Measurements from ENCODE around the gene CES4A.
"Not testable (repeated sequence)": the region's sequence is repeated elsewhere in the genome, so short reads cannot be mapped to it uniquely, and the experiment has no call there.

The CES4A gene

DNA sequence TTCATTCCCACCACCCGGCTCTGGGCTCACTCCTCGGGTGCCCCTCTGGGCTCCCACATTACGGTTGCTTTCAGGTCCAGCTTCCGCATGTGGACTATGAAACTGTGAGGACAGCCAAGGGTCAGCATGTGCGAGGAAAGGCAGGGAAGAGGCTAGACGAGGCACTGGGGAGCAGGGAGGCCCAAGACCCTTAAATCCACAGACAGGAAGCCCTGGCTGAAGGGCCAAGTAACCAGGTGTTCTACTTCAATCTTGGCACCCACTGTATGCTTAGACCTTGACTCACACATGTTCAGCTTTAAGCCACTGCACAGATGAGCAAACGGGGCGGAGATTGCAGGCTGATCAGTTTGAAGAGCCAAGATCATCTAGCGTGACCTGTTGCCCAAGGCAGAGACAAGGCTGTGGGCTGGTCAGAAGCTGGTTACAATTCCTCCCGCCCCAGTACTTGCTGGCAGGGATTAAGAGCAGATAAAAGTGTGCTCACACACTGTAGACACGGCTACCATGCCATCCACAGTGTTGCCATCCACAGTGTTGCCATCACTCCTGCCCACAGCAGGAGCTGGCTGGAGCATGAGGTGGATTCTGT, at the start of gene CES4A:
TSS of gene CES4A (plus strand) at position 393 of the 592 bp plus-strand sequence. CDS start at position 577, 184 bp downstream.
- no peak for DNase-seq

DNA sequence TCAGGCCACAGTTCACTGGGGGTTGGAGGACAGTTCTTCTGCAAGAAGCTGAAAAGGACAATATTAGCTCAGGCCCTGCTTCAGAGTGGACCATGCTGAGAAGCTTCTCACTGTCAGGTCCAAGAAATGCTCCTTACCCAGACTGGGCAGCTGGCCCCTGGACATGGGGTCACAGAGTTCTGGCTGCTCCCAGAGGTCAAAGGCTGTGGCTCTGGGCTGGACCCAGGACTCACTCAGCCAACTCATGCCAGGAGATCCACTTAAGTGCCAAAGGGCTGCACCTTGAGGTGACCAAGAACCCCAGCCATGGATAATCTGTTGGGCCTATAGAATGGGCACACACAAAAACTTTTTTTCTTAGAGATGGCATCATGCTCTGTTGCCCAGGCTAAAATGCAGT, 49.0 kb upstream of the CES4A start:
- DNase-seq, result no peak

DNA sequence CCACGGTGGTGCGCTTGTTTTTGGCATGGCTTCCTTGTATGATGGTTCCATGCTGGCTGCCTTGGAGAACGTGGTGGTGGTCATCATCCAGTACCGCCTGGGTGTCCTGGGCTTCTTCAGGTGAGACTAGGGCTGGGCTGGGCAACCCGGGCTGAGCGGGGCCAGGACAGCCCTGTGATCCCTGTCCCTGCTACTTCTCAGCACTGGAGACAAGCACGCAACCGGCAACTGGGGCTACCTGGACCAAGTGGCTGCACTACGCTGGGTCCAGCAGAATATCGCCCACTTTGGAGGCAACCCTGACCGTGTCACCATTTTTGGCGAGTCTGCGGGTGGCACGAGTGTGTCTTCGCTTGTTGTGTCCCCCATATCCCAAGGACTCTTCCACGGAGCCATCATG, 48.2 kb upstream of the CES4A start:
- no peak for DNase-seq

DNA sequence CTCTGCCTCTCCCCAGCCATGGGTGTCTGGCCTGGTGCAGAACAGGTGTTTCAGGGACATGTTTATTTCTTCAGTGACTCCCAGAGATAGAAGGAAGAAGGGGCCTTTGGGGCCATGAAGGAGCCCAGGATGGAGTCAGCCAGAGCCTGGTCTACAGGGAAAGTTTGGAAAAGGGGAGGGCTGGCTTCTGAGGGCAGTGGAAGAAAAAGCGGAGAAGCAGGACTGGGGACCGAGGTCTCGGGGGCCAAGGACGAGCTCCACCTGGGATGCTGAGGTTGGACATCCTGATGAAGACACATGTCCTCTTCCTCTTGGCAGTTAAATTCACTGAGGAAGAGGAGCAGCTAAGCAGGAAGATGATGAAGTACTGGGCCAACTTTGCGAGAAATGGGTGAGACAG, 45.4 kb upstream of the CES4A start:
- no peak for DNase-seq

DNA sequence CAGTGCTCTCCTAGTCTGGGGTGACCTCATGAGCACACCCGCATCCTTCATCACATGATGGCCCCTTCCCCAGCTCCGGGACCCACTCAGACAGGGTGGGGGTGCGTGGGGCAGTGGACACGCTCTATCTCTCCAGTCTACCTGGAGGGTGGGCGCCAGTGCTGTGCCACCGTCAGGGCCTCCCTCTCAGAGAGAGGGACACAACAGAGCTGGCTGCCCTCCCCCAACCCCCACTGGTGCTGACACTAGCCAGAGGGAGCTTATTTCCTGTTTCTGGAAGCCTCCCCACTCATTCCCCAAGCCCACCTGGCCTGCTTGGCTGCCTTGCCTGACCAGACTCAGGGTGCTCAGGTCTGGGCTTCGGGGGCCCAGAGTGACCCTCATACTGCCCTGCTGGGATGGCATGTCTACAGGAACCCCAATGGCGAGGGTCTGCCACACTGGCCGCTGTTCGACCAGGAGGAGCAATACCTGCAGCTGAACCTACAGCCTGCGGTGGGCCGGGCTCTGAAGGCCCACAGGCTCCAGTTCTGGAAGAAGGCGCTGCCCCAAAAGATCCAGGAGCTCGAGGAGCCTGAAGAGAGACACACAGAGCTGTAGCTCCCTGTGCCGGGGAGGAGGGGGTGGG, 44.8 kb upstream of the CES4A start:
- no peak for DNase-seq

DNA sequence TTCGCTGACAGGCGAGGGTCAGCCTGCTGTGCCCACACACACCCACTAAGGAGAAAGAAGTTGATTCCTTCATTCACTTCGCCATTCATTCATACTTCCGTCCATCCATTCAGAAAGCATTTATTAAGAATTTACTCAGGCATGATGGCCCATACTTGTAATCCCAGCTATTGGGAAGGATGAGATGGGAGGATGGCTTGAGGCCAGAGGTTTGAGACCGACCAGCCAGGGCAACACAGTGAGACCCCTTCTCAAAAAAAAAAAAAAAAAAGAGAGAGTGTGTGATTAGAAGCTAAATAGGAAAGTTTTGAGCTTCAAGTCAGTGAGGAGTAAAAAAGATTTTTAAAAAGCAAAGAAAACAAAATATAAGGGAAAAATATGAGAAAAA, 44.3 kb upstream of the CES4A start:
- no peak for DNase-seq

DNA sequence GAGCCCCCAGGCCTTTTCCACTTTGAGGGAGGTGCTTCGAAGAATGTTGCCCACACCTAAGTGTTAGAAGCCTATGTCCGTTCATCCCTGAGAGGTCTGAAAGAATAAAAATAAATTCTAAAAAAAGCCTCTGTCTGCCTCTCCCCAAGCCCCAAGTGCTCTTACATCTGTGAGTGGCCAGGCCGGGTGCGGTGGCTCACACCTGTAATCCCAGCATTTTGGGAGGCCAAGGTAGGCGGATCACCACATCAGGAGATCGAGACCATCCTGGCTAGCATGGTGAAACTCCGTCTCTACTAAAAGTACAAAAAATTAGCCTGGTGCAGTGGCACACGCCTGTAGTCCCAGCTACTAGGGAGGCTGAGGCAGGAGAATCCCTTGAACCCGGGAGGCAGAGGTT, 43.4 kb upstream of the CES4A start:
- DNase-seq, result not testable (repeated sequence)

DNA sequence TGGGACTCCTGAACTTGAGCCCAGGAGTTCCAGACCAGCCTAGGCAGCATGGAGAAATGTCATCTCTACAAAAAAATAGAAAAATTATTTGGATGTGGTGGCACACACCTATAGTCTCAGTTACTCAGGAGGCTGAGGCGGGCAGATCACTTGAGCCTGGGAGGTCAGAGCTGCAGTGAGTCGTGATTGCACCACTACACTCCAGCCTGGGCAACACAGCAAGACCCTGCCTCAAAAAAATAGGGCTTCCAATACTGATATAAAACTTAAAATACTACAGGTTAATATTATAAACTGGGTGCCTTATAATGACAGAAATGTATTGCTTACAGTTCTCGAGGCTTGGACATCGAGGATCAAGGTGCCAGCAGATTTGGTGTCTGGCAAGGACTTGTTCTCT, 42.5 kb upstream of the CES4A start:
- DNase-seq, result no peak

DNA sequence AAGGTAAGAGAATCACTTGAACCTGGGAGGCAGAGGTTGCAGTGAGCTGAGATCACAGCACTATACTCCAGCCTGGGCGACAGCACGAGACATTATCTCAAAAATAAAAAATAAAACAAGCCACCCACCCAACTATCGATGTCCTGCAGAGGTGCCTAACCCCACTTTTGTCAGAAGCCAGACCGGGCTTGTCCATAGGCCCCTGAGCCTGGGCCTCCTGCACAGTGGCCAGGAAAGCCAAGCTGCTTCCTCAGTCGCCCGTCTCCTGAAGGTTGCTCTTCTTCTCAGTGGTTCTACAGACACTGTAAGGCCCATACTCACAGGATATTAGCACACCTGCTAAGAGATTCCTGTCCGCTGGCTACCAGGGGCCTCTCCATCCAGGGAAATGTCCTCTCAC, 41.8 kb upstream of the CES4A start:
- DNase-seq, result no peak

DNA sequence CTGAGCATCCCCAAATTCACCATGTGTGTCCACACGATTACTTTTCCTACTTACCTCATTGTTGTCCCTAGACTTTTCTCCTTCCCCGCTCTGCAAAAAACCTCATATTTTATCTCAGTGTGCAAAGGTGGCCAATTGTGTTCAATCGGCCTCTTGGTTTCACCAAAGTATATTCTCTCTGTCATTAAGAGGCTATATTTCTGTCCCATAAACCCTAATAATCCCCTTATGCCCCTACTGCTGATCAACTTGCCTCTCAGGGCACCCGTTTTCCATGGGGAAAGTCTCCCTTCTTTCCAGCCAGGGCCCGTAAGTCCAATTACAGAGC, 41.5 kb upstream of the CES4A start:
- DNase-seq, result no peak

DNA sequence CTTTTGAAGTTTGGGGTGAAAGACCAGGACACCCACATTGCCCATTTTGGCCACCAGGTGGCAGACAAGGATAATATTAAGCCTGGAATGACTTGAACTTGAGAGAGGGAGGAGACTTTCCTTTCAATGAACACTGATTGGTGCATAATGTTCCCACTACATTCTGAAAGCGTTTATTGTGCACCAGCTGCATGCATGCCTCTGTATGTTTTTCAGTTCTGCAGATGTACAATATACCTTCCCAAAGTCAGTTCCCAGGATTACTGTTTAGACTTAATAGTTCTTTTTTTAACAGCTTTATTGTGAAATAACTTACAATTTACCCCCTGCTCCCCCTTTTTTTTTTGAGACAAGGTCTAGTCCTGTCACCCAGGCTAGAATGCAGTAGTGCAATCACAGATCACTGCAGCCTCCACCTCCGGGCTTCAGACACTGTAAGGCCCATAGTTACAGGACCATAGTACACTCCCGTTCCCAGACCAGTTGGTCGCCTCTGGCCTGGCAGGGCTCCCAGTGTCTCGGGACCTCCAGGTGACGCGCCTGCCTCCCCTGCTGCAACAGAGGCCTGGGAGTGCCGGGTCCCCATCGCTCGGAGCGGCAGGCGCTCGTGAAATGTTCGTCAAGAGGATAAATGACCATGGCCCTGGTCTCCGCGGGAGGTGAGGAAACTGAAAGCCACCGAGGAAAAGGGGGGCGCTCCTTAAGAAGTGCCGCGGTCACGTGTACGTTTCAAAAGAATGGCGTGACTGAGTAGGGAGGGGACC, 40.9 kb upstream of the CES4A start:
- DNase-seq, result peak; percentile 33

DNA sequence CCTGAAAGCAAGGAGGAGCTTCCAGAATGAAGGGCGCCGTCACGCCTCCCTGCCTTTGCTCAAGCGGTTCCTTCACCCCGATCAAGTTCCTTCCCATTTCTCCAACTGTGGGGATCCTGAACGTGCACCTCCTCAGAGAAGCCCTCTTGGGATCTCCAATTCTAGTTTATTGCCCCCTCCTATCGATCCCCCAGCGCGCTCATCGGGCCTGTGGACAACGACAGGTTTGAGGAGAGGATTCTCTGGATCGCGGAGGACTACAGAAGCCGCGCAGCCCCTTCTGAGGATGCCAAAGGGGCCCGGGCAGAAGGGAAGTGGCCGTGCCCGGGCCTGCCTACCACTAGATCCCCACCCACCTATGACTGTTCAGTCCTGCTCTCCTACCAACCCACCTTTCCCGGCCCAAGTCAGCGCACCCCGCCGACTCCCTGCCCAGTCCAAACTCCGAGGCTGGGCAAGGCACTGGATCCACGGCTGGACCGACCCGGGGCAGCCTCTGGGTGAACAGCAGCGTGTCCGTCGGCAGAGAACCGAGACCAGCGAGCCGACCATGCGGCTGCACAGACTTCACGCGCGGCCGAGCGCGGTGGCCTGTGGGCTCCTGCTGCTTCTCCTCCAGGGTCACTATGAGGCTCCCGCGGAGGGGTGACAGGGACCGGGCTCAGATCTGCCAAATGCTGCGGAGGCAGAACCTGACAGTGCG, 40.1 kb upstream of the CES4A start:
- DNase-seq, result no peak

DNA sequence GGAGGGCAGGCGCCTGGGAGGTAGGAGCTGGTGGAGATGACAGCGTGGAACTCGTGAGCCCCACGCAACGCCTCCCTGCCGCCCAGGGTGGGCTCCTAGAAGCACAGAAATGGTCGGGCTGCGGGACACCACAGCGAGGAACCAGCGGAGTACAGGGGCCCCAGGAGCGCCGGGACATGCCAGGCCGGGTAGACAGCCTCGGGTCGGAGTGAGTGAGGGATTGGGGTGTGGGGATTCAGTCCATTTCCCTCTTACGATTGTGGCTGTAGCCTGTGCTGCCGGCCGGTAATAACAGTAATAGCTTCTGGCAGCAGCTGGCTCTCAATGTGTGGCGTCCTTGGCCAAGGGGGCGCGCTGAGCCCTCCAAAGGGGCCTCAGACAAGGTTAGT, 39.6 kb upstream of the CES4A start:
- no peak for DNase-seq

DNA sequence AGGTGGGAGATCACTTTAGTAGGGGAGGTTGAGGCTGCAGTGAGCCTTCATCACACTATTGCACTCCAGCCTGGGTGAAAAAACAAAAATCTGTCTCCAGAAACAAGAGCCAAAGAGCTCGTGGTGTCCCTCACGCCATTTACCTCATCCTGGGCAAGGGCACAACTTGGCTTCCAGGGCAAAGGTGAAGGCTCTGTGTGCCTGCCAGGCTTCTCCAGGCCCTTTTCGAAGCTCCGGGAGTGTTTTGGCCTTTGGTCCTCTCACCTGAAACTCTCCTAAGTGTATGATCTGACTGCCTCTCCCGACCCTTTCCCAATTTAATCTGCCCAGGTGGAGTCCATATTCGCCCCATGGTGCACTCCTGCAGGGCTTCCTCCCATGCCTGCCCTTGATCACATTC, 38.9 kb upstream of the CES4A start:
- DNase-seq, result no peak

DNA sequence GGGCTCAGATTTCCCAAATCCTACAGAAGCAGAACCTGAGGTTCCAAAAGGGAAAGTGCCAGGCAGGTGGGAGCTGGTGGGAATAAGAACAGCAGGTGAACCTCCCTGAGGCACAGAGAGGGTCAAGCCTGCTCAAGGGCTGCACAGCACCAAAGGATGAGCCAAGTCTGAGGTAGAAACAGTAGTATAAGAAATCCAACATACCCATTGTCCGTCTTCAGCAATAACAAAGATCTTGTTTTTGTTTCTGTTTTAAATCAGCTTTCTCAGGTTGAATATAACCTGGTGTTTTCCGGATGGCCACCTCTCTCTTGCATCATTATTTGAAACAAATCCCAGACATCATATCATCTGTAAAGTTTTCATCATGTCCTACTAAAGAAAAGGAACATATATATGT, 38.0 kb upstream of the CES4A start:
- no peak for DNase-seq

DNA sequence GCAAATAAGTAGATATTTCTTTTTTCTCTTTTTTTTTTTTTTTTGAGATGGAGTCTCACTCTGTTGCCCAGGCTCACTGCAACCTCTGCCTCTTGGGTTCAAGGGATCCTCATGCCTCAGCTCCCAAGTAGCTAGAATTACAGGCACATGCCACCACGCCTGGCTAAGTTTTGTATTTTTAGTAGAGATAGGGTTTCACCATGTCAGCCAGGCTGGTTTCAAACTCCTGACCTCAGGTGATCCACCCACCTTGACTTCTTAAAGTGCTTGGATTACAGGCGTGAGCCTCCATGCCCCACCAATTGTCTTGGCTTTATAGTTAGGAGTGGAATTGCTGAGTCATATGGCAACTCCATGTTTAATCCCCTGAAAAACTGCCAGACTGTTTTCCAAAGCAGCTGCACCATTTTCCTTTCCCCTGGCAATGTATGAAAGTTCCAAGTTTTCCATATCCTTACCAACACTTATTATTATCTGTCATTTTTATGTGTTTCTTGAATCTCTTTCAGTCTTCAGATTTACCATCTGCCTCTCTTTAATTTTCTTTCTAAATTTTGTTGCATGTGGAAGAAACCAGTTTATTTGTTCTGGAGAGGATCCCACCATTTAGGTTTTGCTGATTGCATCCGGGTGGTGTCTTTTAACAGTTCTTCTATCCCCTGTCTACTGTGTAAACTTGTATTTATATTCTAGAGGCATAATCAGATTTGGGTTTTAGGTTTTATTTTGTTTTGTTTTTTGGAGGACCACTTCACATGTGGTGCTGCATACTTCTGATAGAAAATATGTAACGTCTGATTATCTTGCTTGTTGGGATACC, 37.2 kb upstream of the CES4A start:
- no peak for DNase-seq

DNA sequence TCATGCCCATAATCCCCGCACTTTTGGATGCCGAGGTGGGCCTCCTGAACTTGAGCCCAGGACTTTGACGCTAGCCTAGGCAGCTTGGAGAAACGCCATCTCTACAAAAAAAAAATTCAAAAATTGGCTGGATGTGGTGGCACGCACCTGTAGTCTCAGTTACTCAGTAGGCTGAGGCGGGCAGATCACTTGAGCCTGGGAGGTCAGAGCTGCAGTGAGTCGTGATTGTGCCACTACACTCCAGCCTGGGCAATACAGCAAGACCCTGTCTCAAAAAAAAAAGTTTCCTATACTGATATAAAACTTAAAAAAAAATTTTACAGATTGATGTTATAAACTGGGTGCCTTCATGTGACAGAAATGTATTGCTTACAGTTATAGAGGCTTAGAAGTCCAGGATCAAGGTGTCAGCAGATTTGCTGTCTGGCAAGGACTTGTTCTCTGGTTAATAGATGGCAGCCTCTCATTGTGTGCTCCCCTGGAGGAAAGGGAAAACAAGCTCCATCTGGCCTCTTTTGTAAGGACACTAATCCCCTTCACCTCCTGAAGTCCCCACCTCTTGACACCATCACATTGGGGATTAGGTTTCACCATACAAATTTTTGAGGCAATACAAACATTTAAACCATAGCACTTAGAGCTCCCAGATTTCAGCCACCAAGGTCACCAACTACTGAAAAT, 35.8 kb upstream of the CES4A start:
- no peak for DNase-seq

DNA sequence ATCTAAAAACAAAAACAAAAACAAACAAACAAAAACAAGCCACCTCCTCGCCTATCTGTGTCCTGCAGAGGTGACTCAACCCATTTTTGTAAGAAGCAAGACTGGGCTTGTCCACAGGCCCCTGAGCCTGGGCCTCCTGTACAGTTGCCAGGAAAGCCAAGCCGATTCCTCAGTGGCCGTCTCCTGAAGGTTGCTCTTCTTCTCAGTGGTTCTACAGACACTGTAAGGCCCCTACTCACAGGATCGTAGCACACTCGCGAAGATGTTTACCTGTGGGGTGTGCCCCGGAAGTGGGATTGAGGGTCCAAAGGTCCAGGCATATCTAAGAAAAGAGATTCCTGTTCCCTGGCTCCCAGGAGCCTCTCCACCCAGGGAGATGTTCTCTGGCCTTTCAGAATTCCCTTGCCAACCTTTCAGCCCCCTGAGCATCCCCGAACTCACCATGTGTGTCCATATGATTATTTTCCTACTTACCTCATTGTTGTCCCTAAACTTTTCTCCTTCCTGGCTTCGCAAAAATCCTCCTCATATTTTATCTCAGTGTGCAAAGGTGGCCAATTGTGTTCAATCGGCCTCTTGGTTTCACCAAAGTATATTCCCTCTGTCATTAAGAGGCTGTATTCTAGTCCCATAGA, 34.8 kb upstream of the CES4A start:
- no peak for DNase-seq

DNA sequence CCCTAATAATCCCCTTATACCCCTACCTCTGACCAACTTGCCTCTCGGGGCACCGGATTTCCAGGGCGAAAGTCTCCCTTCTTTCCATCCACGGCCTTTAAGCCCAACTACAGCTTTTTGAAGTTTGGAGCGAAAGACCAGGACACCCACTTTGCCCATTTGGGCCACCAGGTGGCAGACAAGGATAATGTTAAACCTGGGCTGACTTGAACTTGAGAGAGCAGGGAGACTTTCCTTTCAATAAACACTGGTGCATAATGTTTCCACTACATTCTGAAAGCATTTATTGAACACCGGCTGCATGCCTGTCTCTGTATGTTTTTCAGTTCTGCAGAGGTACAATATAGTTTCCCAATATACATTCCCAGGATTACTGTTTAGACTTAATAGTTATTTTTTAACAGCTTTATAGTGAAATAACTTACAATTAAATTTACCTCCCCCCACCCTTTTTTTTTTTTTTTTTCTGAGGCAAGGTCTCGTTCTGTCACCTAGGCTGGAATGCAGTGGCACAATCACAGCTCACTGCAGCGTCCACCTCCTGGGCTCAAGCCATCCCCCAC, 34.2 kb upstream of the CES4A start:
- DNase-seq, result peak; percentile 2

DNA sequence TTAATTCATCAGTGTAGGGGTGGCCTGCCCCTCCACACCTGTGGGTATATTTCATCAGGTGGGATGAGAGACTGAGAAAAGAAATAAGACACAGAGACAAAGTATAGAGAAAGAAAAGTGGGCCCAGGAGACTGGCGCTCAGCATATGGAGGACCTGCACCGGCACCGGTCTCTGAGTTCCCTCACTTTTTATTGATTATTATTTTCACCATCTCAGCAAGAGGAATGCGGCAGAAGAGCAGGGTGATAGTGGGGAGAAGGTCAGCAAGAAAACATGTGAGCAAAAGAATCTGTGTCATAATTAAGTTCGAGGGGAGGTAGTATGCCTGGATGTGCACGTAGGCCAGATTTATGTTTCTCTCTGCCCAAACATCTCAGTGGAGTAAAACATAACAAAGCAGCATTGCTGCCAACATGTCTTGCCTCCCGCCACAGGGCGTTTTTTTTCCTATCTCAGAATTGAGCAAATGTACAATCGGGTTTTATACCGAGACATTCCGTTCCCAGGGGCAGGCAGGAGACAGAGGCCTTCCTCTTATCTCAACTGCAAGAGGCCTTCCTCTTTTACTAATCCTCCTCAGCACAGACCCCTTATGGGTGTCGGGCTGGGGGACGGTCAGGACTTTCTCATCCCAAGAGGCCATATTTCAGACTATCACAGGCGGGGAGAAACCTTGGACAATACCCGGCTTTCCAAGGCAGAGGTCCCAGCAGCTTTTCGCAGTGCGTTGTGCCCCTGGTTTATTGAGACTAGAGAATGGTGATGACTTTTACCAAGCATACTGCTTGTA, 32.8 kb upstream of the CES4A start:
- not testable (repeated sequence) for DNase-seq

DNA sequence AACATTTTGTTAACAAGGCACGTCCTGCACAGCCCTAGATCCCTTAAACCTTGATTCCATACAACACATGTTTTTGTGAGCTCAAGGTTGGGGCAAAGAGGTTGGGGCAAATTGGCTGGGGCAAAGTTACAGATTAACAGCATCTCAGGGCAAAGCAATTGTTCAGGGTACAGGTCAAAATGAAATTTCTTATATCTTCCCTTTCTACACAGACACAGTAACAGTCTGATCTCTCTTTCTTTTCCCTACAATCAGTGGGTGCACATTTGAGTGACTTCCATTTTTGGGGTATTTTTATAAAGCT, 32.3 kb upstream of the CES4A start:
- DNase-seq, result not testable (repeated sequence)

Data from GDM1 (cell line).